Stimulated activated CD8-positive, alpha-beta memory T cell treated with anti-CD3 and anti-CD28 coated beads, Interleukin-7, amount 100 ng/mL, for 1 hour (primary cell): Measurements from ENCODE around the gene CCDC187.

Experiments used
- DNase-seq, 2 donors: peaks; one replicate each; pipeline ENCODE4 v3.0.0-alpha.2; 2020; ENCODE audit warnings: low read depth in 2 of 2

CCDC187 gene

GRCh38 chr9:136206602-136207275 lies 97.2 kb downstream of the CCDC187 start:
- DNase-seq: no peak

- no peak for DNase-seq
These were observed 98.2 kb downstream of the CCDC187 start for GRCh38 chr9:136205707-136205992.

GRCh38 chr9:136204838-136205706 lies 98.8 kb downstream of the CCDC187 start, which contains the start of gene LHX3:
Gene LHX3 (minus strand): TSS chr9:136205128. CDS start chr9:136205012, 116 bp downstream.
- no peak for DNase-seq

GRCh38 chr9:136204145-136204805 lies 99.6 kb downstream of the CCDC187 start:
- DNase-seq: no peak

GRCh38 chr9:136203408-136204144 lies 100.3 kb downstream of the CCDC187 start:
- no peak for DNase-seq

- DNase-seq: no peak
These were observed 101.2 kb downstream of the CCDC187 start for GRCh38 chr9:136202454-136203407.

GRCh38 chr9:136201609-136202453 lies 102.1 kb downstream of the CCDC187 start:
- no peak for DNase-seq

GRCh38 chr9:136201174-136201573 lies 102.7 kb downstream of the CCDC187 start:
- no peak for DNase-seq

- DNase-seq: no peak
These were observed 103.5 kb downstream of the CCDC187 start for GRCh38 chr9:136200424-136200823.
